ENCODE measurements around the gene CNKSR1.

Gene CNKSR1

DNA sequence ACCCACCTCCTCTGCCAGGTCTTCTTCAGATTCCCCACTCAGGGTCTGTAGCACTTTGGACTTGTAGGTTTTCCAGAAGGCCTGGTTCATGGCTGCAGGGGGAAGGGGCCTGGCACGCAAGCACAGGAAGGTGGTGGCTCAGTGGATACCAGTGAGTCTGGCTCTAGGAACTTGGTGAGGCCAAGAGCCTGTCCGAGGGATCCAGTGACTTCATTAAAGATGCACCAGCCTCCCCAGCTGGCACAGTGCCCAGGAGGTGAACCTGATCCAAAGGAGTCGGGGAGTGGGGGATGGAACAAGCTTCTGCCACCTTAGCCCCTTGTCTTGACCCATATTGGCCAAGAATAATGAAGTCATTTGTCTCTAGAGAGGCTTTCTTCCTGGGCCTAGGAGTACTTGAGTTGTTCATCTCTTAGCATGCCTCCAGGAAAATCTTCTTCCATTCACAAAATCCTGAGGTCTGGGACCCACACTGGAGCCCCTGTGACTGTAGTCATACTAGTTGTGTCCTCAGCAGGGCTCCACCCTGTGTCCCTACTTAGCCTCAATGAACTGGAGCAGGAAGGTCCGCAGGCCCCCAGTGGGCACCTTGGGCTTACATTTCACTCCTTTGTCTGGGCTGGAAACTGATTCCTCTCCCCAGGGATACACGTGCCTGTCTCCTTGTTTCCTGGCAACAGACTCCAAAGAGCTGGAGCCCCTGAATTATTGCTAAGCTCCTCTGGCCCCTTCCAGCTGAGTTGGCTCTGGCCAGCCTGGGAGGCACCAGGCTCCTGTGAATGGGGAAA lies 8.7 kb upstream of the CNKSR1 start, which contains the start of gene C1orf232:
TSS of gene C1orf232 (minus strand) at position 554 of the 788 bp plus-strand sequence. CDS start at position 90, 464 bp downstream.
- TF ChIP-seq, protein P1, sequence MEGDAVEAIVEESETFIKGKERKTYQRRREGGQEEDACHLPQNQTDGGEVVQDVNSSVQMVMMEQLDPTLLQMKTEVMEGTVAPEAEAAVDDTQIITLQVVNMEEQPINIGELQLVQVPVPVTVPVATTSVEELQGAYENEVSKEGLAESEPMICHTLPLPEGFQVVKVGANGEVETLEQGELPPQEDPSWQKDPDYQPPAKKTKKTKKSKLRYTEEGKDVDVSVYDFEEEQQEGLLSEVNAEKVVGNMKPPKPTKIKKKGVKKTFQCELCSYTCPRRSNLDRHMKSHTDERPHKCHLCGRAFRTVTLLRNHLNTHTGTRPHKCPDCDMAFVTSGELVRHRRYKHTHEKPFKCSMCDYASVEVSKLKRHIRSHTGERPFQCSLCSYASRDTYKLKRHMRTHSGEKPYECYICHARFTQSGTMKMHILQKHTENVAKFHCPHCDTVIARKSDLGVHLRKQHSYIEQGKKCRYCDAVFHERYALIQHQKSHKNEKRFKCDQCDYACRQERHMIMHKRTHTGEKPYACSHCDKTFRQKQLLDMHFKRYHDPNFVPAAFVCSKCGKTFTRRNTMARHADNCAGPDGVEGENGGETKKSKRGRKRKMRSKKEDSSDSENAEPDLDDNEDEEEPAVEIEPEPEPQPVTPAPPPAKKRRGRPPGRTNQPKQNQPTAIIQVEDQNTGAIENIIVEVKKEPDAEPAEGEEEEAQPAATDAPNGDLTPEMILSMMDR (IDR thresholded peaks at IDR 0.05; ENCODE audit: extremely low read depth, missing control alignments) = no peak
- DNase-seq (ENCODE audit: low spot score) = no peak

DNA sequence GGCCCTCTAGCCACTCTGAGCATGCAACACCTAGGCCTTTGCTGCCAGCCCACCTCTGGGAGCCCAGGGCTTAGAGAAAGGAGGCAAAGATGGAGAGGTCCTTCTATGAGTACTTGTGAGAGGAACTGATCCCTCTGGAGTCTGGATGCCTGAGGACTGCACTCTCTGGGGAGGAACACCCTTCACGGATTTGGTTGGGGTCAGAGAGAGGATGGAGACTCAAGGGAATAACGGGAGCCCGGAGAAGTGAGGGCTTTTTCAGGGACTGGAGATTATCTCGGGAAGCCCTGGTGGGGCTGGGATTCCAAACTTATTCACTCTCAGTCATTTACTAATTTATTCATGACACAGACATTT lies 8.1 kb upstream of the CNKSR1 start:
- TF ChIP-seq, protein P1 (IDR thresholded peaks at IDR 0.05; ENCODE audit: extremely low read depth, missing control alignments) = no peak
- DNase-seq (ENCODE audit: low spot score) = no peak

DNA sequence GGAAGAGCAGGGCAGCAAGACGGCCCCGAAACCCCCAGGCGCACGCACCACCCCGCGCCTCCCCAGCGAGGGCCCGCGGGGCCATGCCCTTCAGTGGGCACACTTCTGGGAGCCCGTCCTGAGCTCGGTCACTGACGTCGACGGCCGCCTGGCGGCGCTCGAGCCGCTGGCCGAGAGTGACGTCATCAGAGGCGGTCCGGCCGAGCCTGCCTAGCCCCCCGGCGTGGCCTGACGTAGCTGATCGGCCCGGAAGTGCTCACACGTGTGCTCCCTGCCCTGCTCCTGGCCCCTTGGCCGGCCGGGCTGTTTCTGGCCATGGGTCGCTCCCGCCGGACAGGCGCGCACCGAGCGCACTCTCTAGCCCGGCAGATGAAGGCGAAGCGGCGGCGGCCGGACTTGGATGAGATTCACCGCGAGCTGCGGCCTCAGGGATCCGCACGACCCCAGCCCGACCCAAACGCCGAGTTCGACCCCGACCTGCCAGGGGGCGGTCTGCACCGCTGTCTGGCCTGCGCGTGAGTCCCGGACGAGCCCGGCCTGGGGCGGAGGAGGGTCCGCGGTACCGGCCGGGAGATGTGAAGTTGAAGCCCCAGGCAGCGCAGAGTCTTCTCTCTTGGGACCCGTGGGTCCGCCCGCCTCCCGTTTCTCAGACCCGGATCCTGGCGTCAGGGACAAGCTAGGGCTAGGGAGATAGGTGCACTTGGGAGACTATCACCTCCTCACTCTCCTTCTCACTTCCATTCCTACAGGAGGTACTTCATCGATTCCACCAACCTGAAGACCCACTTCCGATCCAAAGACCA lies 7.4 kb upstream of the CNKSR1 start, which contains the start of gene ZNF593:
TSS of gene ZNF593 (plus strand) at position 240 of the 803 bp plus-strand sequence. CDS start at position 316, 76 bp downstream.
- DNase-seq (ENCODE audit: low spot score) = peak; percentile 100
- TF ChIP-seq, protein P1 (IDR thresholded peaks at IDR 0.05; ENCODE audit: extremely low read depth, missing control alignments) = peak; percentile 94

DNA sequence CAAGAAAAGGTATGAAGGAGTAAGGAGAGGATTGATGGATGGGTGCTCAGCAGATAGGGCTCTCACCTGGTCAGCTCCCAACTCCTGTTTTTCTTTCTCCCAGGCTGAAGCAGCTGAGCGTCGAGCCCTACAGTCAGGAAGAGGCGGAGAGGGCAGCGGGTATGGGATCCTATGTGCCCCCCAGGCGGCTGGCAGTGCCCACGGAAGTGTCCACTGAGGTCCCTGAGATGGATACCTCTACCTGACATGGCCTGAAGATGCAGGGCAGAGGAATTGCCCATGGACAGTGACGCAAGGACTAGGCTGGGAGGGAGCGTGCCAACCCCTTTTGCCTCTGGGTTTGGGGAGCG lies 6.8 kb upstream of the CNKSR1 start:
- TF ChIP-seq, protein P1 (IDR thresholded peaks at IDR 0.05; ENCODE audit: extremely low read depth, missing control alignments) = no peak
- DNase-seq (ENCODE audit: low spot score) = no peak

DNA sequence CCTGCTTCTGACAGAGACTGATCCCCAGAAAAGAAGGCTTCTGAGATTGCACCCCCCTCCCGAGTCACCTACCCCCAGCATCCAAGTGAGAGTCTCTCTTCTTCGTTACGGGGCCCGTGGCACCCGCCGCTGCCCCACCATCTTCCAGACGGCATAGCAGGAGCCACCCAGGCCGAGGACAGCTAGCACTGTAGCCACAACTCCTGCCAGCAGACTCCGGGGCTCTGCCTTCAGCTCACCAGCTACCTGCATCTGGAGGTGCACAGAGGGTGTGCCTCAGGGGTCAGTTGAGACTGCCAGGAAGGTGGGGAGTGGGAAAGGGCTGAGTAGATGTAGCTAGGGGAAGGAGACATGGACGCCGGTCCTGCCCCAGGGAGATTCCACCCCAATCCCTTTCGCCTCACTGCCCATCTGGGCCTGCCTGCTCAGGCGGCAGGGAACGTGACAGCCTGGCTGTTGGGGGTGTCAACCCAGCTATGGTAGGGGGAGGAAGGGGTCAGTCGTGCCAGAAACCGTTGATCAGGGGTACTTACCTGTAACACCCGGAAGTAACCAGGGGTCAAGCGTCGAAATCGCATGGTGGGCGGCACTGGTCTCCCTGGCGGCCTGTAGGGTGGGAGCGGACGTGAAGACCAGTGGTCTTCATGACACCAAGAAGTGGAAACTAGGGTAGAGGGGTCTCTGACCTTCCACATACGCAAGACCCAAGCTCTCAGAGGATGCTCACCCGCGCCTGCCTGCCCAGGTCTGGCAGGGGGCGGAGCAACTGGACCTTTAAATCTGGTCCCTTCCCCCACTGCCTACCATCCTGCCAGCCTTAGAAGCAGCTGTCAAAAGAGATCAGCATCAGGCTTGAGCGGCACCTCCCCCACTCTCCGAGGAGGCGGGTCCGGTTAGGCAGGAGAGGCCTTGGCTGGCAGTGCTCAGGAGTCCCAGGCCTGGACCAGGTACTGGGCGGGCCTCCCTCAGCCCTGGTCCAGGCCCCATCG lies 5.9 kb upstream of the CNKSR1 start, which contains the start of gene ZNF593OS:
TSS of gene ZNF593OS (minus strand) at position 749 of the 989 bp plus-strand sequence. CDS start at position 578, 171 bp downstream.
- TF ChIP-seq, protein P1 (IDR thresholded peaks at IDR 0.05; ENCODE audit: extremely low read depth, missing control alignments) = no peak
- no peak for DNase-seq (ENCODE audit: low spot score)

DNA sequence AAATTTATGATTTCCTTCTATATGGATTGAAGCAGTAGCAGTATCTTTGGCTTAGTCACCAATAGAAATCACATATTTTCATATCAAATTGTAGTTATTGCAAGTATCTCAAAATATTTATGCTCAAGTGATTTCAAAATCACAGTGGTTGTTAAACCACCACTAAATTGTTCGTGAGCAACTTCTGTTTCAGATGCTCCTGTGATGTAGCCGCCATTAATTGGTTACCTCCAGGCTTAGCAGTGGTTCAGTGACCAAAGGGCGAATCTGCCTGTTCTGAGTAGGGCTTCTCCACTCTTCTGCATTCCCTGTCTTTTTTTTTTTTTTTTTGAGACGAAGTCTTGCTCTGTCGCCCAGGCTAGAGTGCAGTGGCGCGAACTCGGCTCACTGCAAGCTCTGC lies 1.9 kb upstream of the CNKSR1 start:
- TF ChIP-seq, protein P1 (IDR thresholded peaks at IDR 0.05; ENCODE audit: extremely low read depth, missing control alignments) = no peak
- no peak for DNase-seq (ENCODE audit: low spot score)
